HEK293 (cell line): ENCODE results near the gene FBRSL1.

Source experiments
- ATF2 ChIP-seq: fragments of 450-650 bp; formaldehyde crosslinking; IDR thresholded peaks from 2 replicates; pipeline ENCODE4 v1.5.1; 2016; ENCODE audit warnings: missing biosample characterization, missing genetic modification characterization, low read depth
- CTCF ChIP-seq: fragments of 450-650 bp; formaldehyde crosslinking; IDR thresholded peaks from 2 replicates; pipeline ENCODE4 v1.5.1; 2016; ENCODE audit warnings: missing biosample characterization, missing genetic modification characterization
- HOXA7 ChIP-seq: sonication (generic); formaldehyde crosslinking; IDR thresholded peaks from 2 replicates; pipeline ENCODE4 v1.8.1; 2022; ENCODE audit warnings: missing genetic modification reagents, borderline replicate concordance
- REPIN1 ChIP-seq: fragments of 450-650 bp; formaldehyde crosslinking; IDR thresholded peaks from 2 replicates; pipeline ENCODE4 v1.5.1; 2017; ENCODE audit warnings: missing biosample characterization, missing genetic modification characterization, low read depth
- SP2 ChIP-seq: fragments of 450-650 bp; formaldehyde crosslinking; IDR thresholded peaks from 2 replicates; pipeline ENCODE4 v1.5.1; 2016; ENCODE audit warnings: missing biosample characterization, missing genetic modification characterization
- ZBTB1 ChIP-seq: fragments of 450-650 bp; formaldehyde crosslinking; IDR thresholded peaks from 2 replicates; pipeline ENCODE4 v1.5.1; 2016; ENCODE audit warnings: missing biosample characterization, missing genetic modification characterization
- ZNF184 ChIP-seq: fragments of 450-650 bp; IDR thresholded peaks from 2 replicates; pipeline ENCODE4 v1.5.1; 2018; ENCODE audit warnings: missing biosample characterization, mild to moderate bottlenecking, missing genetic modification characterization
- ZNF324 ChIP-seq: fragments of 450-650 bp; formaldehyde crosslinking; IDR thresholded peaks from 2 replicates; pipeline ENCODE4 v1.5.1; 2016; ENCODE audit warnings: missing biosample characterization, missing genetic modification characterization
- ZNF37A ChIP-seq: fragments of 450-650 bp; IDR thresholded peaks from 2 replicates; pipeline ENCODE4 v1.5.1; 2018; ENCODE audit warnings: missing biosample characterization, missing genetic modification characterization
- ZNF449 ChIP-seq: fragments of 450-650 bp; formaldehyde crosslinking; IDR thresholded peaks from 2 replicates; pipeline ENCODE4 v1.5.1; 2017; ENCODE audit warnings: missing biosample characterization, mild to moderate bottlenecking, missing genetic modification characterization, moderate library complexity
- ZNF580 ChIP-seq: fragments of 450-650 bp; formaldehyde crosslinking; IDR thresholded peaks from 2 replicates; pipeline ENCODE4 v1.5.1; 2016; ENCODE audit warnings: missing biosample characterization, missing genetic modification characterization
- ZNF747 ChIP-seq: fragments of 450-650 bp; formaldehyde crosslinking; IDR thresholded peaks from 2 replicates; pipeline ENCODE4 v1.5.1; 2016; ENCODE audit warnings: missing biosample characterization, missing genetic modification characterization
- TF ChIP-seq, protein P1 (sequence below): fragments of 450-650 bp; formaldehyde crosslinking; IDR thresholded peaks from 2 replicates; pipeline ENCODE4 v1.5.1; 2016; ENCODE audit warnings: missing biosample characterization, missing genetic modification characterization

- TF ChIP-seq CTCF (tag by site-specific recombination) (no peak), ZNF324 (no peak), ZNF747 (tag by site-specific recombination) (no peak), HOXA7 (CRISPR knock-in tag) (no peak), ZNF449 (no peak), REPIN1 (tag by site-specific recombination) (no peak), ZNF184 (tag by site-specific recombination) (no peak), ZNF580 (tag by site-specific recombination) (no peak), ATF2 (no peak), ZNF37A (tag by site-specific recombination) (no peak), ZBTB1 (tag by site-specific recombination) (no peak), SP2 (tag by site-specific recombination) (no peak)
- TF ChIP-seq, protein P1, sequence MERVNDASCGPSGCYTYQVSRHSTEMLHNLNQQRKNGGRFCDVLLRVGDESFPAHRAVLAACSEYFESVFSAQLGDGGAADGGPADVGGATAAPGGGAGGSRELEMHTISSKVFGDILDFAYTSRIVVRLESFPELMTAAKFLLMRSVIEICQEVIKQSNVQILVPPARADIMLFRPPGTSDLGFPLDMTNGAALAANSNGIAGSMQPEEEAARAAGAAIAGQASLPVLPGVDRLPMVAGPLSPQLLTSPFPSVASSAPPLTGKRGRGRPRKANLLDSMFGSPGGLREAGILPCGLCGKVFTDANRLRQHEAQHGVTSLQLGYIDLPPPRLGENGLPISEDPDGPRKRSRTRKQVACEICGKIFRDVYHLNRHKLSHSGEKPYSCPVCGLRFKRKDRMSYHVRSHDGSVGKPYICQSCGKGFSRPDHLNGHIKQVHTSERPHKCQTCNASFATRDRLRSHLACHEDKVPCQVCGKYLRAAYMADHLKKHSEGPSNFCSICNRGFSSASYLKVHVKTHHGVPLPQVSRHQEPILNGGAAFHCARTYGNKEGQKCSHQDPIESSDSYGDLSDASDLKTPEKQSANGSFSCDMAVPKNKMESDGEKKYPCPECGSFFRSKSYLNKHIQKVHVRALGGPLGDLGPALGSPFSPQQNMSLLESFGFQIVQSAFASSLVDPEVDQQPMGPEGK (tag by site-specific recombination), result no peak
Measured at GRCh38 chr12:132554845-132555630, 65.1 kb downstream of the FBRSL1 start.
